HepG2 (cell line): ENCODE data around the gene POMGNT2. TPM values are rescaled to one million over a fixed set of nuclear protein-coding genes. Genes with fewer than 3 reads are reported as not detected.

Experiments
- ARID5B ChIP-seq: IDR thresholded peaks from 2 replicates; pipeline ENCODE4 v1.4.0; 2020; ENCODE audit warnings: mild to moderate bottlenecking, missing genetic modification reagents
- BCL6 ChIP-seq: IDR thresholded peaks from 2 replicates; pipeline ENCODE4 v1.6.1; 2016; ENCODE audit warnings: missing genetic modification reagents, missing compliant biosample characterization
- DRAP1 ChIP-seq: IDR thresholded peaks from 2 replicates; pipeline ENCODE4 v1.6.1; 2016; ENCODE audit warnings: missing genetic modification reagents, missing compliant biosample characterization
- GATA4 ChIP-seq: sonication (generic); IDR thresholded peaks from 2 replicates; pipeline ENCODE4 v1.6.1; 2016; ENCODE audit warnings: antibody characterized with exemption, low read depth, borderline replicate concordance
- HNF1A ChIP-seq, 2 experiments: sonication (generic) in 1 of 2; formaldehyde crosslinking in 1 of 2; IDR thresholded peaks; 2 replicates each; pipeline versions ENCODE4 v1.4.0 to v1.6.1; 2016 to 2020; ENCODE audit warnings: borderline replicate concordance in 1 of 2, low read depth in 1 of 2, mild to moderate bottlenecking in 1 of 2, missing genetic modification reagents in 1 of 2
- MIXL1 ChIP-seq: IDR thresholded peaks from 2 replicates; pipeline ENCODE4 v1.6.1; 2016
- NCOA2 ChIP-seq: sonication (generic); formaldehyde crosslinking; IDR thresholded peaks from 2 replicates; pipeline ENCODE4 v1.8.0; 2022; ENCODE audit warnings: inconsistent platforms
- NCOR1 ChIP-seq: fragments of 200-600 bp; sonication (generic); IDR thresholded peaks from 2 replicates; pipeline ENCODE4 v1.7.0; 2017; ENCODE audit warnings: antibody characterized with exemption, low read length, borderline replicate concordance
- PPARG ChIP-seq: conservative IDR thresholded peaks from 2 replicates; pipeline ENCODE4 v1.6.1; 2016; ENCODE audit warnings: missing biosample characterization, missing genetic modification reagents
- RARA ChIP-seq: IDR thresholded peaks from 2 replicates; pipeline ENCODE4 v1.6.1; 2016; ENCODE audit warnings: missing genetic modification reagents, missing compliant biosample characterization
- SAP130 ChIP-seq: IDR thresholded peaks from 2 replicates; pipeline ENCODE4 v1.6.1; 2016; ENCODE audit warnings: low read depth
- SIX1 ChIP-seq: sonication (generic); formaldehyde crosslinking; IDR thresholded peaks from 2 replicates; pipeline ENCODE4 v1.4.0; 2020; ENCODE audit warnings: missing genetic modification reagents, borderline replicate concordance
- SIX4 ChIP-seq: sonication (generic); formaldehyde crosslinking; IDR thresholded peaks from 2 replicates; pipeline ENCODE4 v1.4.0; 2020; ENCODE audit warnings: missing genetic modification reagents
- SOX13 ChIP-seq, 3 experiments: fragments of 450-650 bp in 1 of 3; sonication (generic) in 1 of 3; formaldehyde crosslinking in 1 of 3; IDR thresholded peaks in 2 of 3; conservative IDR thresholded peaks in 1 of 3; 2 replicates each; pipeline versions ENCODE4 v1.5.0 to v1.6.1; 2016 to 2020; ENCODE audit warnings: antibody characterized with exemption in 1 of 3, mild to moderate bottlenecking in 1 of 3, missing compliant biosample characterization in 1 of 3, missing genetic modification reagents in 1 of 3, moderate library complexity in 1 of 3
- TFDP1 ChIP-seq: IDR thresholded peaks from 2 replicates; pipeline ENCODE4 v1.6.1; 2016; ENCODE audit warnings: missing compliant biosample characterization, missing genetic modification reagents, borderline replicate concordance
- ZMAT3 ChIP-seq: sonication (generic); formaldehyde crosslinking; conservative IDR thresholded peaks from 2 replicates; pipeline ENCODE4 v1.7.0; 2021; ENCODE audit warnings: missing genetic modification reagents
- ZNF362 ChIP-seq: sonication (generic); formaldehyde crosslinking; IDR thresholded peaks from 2 replicates; pipeline ENCODE4 v1.4.0; 2020; ENCODE audit warnings: missing genetic modification reagents, mild to moderate bottlenecking, borderline replicate concordance
- polyA plus RNA-seq, 8 experiments: library from polyadenylated mRNA; depleted of rRNA in 3 of 8; stranded (reverse) in 7 of 8; unstranded in 1 of 8; fragments of >200 nt; fragmentation: Illumina TruSeq in 4 of 8; extraction: Trizol in 4 of 8; gene quantifications; 2 replicates each; pipeline versions ENCODE4 v1.2.1 to v1.2.3, GENCODE V29; 2011 to 2016; ENCODE audit warnings: low read depth in 4 of 8, missing spikeins in 1 of 8, mixed read lengths in 1 of 8; ENCODE audit not compliant: insufficient read depth in 1 of 8
- total RNA-seq, 5 experiments: library from RNA; depleted of rRNA; stranded (reverse); fragments of >200 nt; fragmentation: Illumina TruSeq; extraction: Trizol; gene quantifications; 2 replicates each; pipeline ENCODE4 v1.2.3, GENCODE V29; 2016; ENCODE audit warnings: low read depth in 1 of 5

Gene POMGNT2
- total and polyA plus RNA-seq, 2 of the 13 experiments (the other 11 are each of a cell fraction or from before 2014, with no cell fraction given): 10.5 to 12.4 TPM

- TF ChIP-seq GATA4 (no peak), ZNF362 (peak; percentile 87), RARA (CRISPR knock-in tag) (0 out of 2 replicates have a peak, but pooled peaks have one; percentile 25), SIX4 (CRISPR knock-in tag) (peak; percentile 86; the same call in 1 of the 2 replicates), ZMAT3 (CRISPR knock-in tag) (no peak), SOX13 (IDR thresholded peaks at IDR 0.05) (no peak), SOX13 (CRISPR knock-in tag; conservative IDR thresholded peaks at IDR 0.05 in 1 of 2, IDR thresholded peaks at IDR 0.05 in 1 of 2) (peak in 1 of 2 experiments; percentile 82; a peak in 1 of 4 replicates), MIXL1 (CRISPR knock-in tag) (peak; percentile 72; the same call in 1 of the 2 replicates), PPARG (CRISPR knock-in tag) (0 out of 2 replicates have a peak, but pooled peaks have one; percentile 25), TFDP1 (CRISPR knock-in tag) (no peak), NCOA2 (CRISPR knock-in tag) (0 out of 2 replicates have a peak, but pooled peaks have one; percentile 21), HNF1A (IDR thresholded peaks at IDR 0.05; ENCODE audit: low read depth) (peak; percentile 92), HNF1A (CRISPR knock-in tag; IDR thresholded peaks at IDR 0.05; ENCODE audit: borderline replicate concordance) (peak; percentile 86; the same call in 1 of the 2 replicates), SIX1 (CRISPR knock-in tag) (peak; percentile 98), SAP130 (CRISPR knock-in tag) (peak; percentile 23; the same call in 1 of the 2 replicates), BCL6 (peak; percentile 94), ARID5B (peak; percentile 52), NCOR1 (peak; percentile 54; the same call in 1 of the 2 replicates), DRAP1 (CRISPR knock-in tag) (peak; percentile 26; the same call in 1 of the 2 replicates)
- TF ChIP-seq, all 625 proteins: peak for 22
Measured at GRCh38 chr3:43148033-43148432, 42.2 kb upstream of the POMGNT2 start (continued).
